ENCODE data around the gene LIMS2. TPM values are rescaled to one million over a fixed set of nuclear protein-coding genes. Genes with fewer than 3 reads are reported as not detected.

LIMS2 gene
- total and polyA plus RNA-seq, 8 donors: 22.4 to 122 (median 27.3) TPM

DNA sequence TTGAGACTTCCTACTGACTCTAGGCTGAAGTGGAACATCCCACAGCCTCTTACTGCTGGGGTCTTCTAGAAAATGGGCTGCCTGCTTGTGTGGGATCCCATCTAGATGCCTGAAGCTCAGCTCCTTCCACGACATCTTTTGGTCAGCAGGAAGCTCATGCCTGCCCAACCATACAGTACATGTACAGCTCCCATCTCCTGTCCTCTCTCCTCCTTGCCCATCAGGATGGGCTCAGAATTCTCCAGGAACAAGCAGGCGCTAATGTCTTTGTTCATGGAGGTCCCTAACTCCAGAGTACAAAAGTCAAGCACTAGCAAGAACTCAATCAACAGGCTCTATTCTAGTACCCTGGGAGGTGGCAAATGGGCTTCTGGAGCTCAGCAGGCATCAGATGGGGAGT lies 61.1 kb downstream of the LIMS2 start:
- Histone ChIP-seq H3K9me3 (peaks cover 0 to 25% of the 10 kb centered on the region in 2 donors), H3K4me3 (no peak overlapping the region), H3K27me3 (no peaks in the 10 kb centered on the region), H3K27ac (no peak overlapping the region), H3K4me1 (no peaks in the 10 kb centered on the region), H3K36me3 (no peaks in the 10 kb centered on the region)
- ATAC-seq (no peak), DNase-seq (no peak)
- intact Hi-C loops (cut with DNase I): no loop called here
- no peak for TF ChIP-seq CTCF (IDR thresholded peaks at IDR 0.05)

GRCh38 chr2:127612111-127612822 lies 63.1 kb downstream of the LIMS2 start:
- peaks cover 0 to 25% of the 10 kb centered on the region in 2 donors for H3K9me3 ChIP-seq
- H3K4me3 ChIP-seq: no peak overlapping the region
- no peak overlapping the region for H3K27ac ChIP-seq
- TF ChIP-seq CTCF (IDR thresholded peaks at IDR 0.05): no peak
- H3K36me3 ChIP-seq: no peaks in the 10 kb centered on the region
- ATAC-seq (no peak), DNase-seq (peak in 1 of 4 donors; percentile 7)
- intact Hi-C loops (cut with DNase I): no loop called here
- no peaks in the 10 kb centered on the region for H3K4me1 ChIP-seq
- H3K27me3 ChIP-seq: no peaks in the 10 kb centered on the region

- DNase-seq: peak in 1 of 4 donors; percentile 8
- Histone ChIP-seq H3K27ac (no peak overlapping the region), H3K4me3 (no peak overlapping the region), H3K36me3 (no peaks in the 10 kb centered on the region), H3K9me3 (peaks cover 0 to 25% of the 10 kb centered on the region in 2 donors), H3K27me3 (no peaks in the 10 kb centered on the region), H3K4me1 (no peaks in the 10 kb centered on the region)
- ATAC-seq: no peak
- intact Hi-C loops (cut with DNase I): no loop called here
- no peak for TF ChIP-seq CTCF (IDR thresholded peaks at IDR 0.05)
These were observed 64.0 kb downstream of the LIMS2 start for GRCh38 chr2:127611076-127611925.

DNA sequence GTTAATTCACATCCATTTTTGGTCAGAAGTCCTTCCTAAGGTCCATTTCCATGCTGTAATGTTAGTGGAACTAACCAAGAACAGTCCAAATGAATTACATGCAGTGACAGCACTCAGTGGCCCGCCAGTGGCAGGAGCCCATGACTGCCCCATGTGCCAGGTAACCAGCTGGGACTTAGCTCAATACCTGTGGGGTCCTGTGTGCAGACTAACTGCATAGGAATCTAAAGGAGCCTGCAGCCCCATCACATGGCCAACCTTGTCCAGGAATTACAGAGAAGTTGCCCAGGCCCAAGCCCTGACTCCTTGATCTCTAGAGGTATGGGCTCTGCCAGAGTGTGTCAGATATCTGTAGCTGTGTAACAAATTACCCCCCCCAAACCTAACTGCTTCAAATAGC lies 64.8 kb downstream of the LIMS2 start:
- Histone ChIP-seq H3K27ac (no peak overlapping the region), H3K27me3 (no peaks in the 10 kb centered on the region), H3K9me3 (peaks cover 0 to 25% of the 10 kb centered on the region in 2 donors), H3K4me3 (no peak overlapping the region), H3K4me1 (no peaks in the 10 kb centered on the region), H3K36me3 (no peaks in the 10 kb centered on the region)
- no peak for ATAC-seq
- peak in 1 of 4 donors; percentile 10 for DNase-seq
- intact Hi-C loops (cut with DNase I): no loop called here
- TF ChIP-seq CTCF (IDR thresholded peaks at IDR 0.05): no peak

GRCh38 chr2:127609818-127610217 lies 65.5 kb downstream of the LIMS2 start:
- Histone ChIP-seq H3K27me3 (no peaks in the 10 kb centered on the region), H3K27ac (no peak overlapping the region), H3K4me1 (no peaks in the 10 kb centered on the region), H3K4me3 (no peak overlapping the region), H3K9me3 (peaks cover 0 to 25% of the 10 kb centered on the region in 2 donors), H3K36me3 (no peaks in the 10 kb centered on the region)
- DNase-seq (no peak), ATAC-seq (no peak)
- intact Hi-C loops (cut with DNase I): no loop called here
- no peak for TF ChIP-seq CTCF (IDR thresholded peaks at IDR 0.05)

Measured in left lung (tissue), 10 donors.